NT2/D1 (cell line): ENCODE measurements around the gene RELT.

Experiments used
- DNase-seq: peaks from one replicate; pipeline ENCODE4 v3.0.0-alpha.2; 2011; ENCODE audit warnings: low read depth, low spot score
- H3K27me3 ChIP-seq: 2 replicates; pipeline ENCODE4 v1.6.0; 2011; ENCODE audit warnings: mild to moderate bottlenecking; ENCODE audit not compliant: insufficient read length, insufficient read depth
- H3K36me3 ChIP-seq: 2 replicates; pipeline ENCODE4 v1.6.1; 2011; ENCODE audit warnings: mild to moderate bottlenecking, low read length, mixed read lengths; ENCODE audit not compliant: insufficient read depth, insufficient read length
- H3K4me1 ChIP-seq: 2 replicates; pipeline ENCODE4 v1.5.1; 2011; ENCODE audit not compliant: insufficient read depth, insufficient read length
- H3K4me3 ChIP-seq: 2 replicates; pipeline ENCODE4 v1.5.1; 2011; ENCODE audit warnings: low read depth; ENCODE audit not compliant: insufficient read length
- H3K9ac ChIP-seq: 2 replicates; pipeline ENCODE4 v1.6.0; 2011; ENCODE audit warnings: low read depth; ENCODE audit not compliant: insufficient read length
- H3K9me3 ChIP-seq: 2 replicates; pipeline ENCODE4 v1.5.1; 2011; ENCODE audit warnings: mild to moderate bottlenecking, low read length; ENCODE audit not compliant: insufficient read depth
- SUZ12 ChIP-seq: IDR thresholded peaks from 2 replicates; pipeline ENCODE4 v1.6.1; 2011; ENCODE audit not compliant: insufficient read length, insufficient read depth; ENCODE audit errors: extremely low read depth
- YY1 ChIP-seq: IDR thresholded peaks from 2 replicates; pipeline ENCODE4 v1.6.1; 2011; ENCODE audit not compliant: insufficient read length, insufficient read depth
- ZNF274 ChIP-seq: IDR thresholded peaks from 2 replicates; pipeline ENCODE4 v1.6.1; 2011; ENCODE audit warnings: mild to moderate bottlenecking, low read depth, low read length

The RELT gene

GRCh38 chr11:73422886-73423285, 46.7 kb downstream of the RELT start:
- Histone ChIP-seq H3K27me3 (no peaks in the 10 kb centered on the region), H3K9ac (no peak overlapping the region), H3K4me3 (no peak overlapping the region), H3K36me3 (peaks cover 11% of the 10 kb centered on the region), H3K4me1 (no peaks in the 10 kb centered on the region), H3K9me3 (no peaks in the 10 kb centered on the region)
- no peak for DNase-seq
- TF ChIP-seq ZNF274, result no peak
- TF ChIP-seq YY1, result no peak
- no peak for TF ChIP-seq SUZ12

GRCh38 chr11:73423506-73423905, 47.3 kb downstream of the RELT start:
- no peak overlapping the region for H3K4me3 ChIP-seq
- DNase-seq, result no peak
- H3K4me1 ChIP-seq, result no peaks in the 10 kb centered on the region
- no peak overlapping the region for H3K9ac ChIP-seq
- TF ChIP-seq ZNF274 (no peak), SUZ12 (no peak), YY1 (no peak)
- H3K36me3 ChIP-seq, result peaks cover 7% of the 10 kb centered on the region
- H3K9me3 ChIP-seq, result no peaks in the 10 kb centered on the region
- H3K27me3 ChIP-seq, result no peaks in the 10 kb centered on the region

GRCh38 chr11:73425108-73425507, 48.9 kb downstream of the RELT start:
- TF ChIP-seq ZNF274, result no peak
- no peak for TF ChIP-seq YY1
- no peak for TF ChIP-seq SUZ12
- no peaks in the 10 kb centered on the region for H3K27me3 ChIP-seq
- H3K36me3 ChIP-seq, result no peaks in the 10 kb centered on the region
- H3K4me3 ChIP-seq, result no peak overlapping the region
- no peaks in the 10 kb centered on the region for H3K9me3 ChIP-seq
- DNase-seq, result no peak
- H3K4me1 ChIP-seq, result no peaks in the 10 kb centered on the region
- H3K9ac ChIP-seq, result no peak overlapping the region

- no peak for TF ChIP-seq SUZ12
- TF ChIP-seq YY1, result no peak
- TF ChIP-seq ZNF274, result no peak
These were observed 50.1 kb downstream of the RELT start for GRCh38 chr11:73426219-73426850.

DNA sequence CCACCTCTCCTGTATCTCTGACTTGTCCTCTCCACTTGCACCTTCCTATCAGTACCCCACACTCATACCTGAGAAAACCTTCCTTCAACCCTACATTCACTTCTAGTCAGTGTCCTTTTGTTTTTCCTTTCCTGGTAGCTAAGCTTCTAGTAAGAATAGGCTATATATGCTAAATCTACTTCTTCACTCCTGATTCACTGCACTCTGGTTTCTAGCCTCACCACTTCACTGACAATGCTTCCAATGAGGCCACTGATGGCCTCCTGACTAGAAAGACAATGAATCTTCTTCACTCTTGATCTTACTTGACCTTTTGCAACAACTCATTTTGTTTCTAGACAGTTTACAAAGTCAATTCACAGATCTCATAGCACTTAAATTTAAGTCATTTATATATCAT, 52.0 kb downstream of the RELT start:
- H3K9ac ChIP-seq, result no peak overlapping the region
- H3K27me3 ChIP-seq, result no peaks in the 10 kb centered on the region
- DNase-seq, result no peak
- H3K4me3 ChIP-seq, result no peak overlapping the region
- no peaks in the 10 kb centered on the region for H3K4me1 ChIP-seq
- TF ChIP-seq SUZ12, result no peak
- no peak for TF ChIP-seq YY1
- TF ChIP-seq ZNF274, result no peak
- no peaks in the 10 kb centered on the region for H3K36me3 ChIP-seq
- no peaks in the 10 kb centered on the region for H3K9me3 ChIP-seq

More at GRCh38 chr11:73426219-73426850, 50.1 kb downstream of the RELT start:
- H3K4me3 ChIP-seq, result no peak overlapping the region
- H3K9me3 ChIP-seq, result no peaks in the 10 kb centered on the region
- H3K4me1 ChIP-seq, result no peaks in the 10 kb centered on the region
- H3K36me3 ChIP-seq, result no peaks in the 10 kb centered on the region
- no peak for DNase-seq
- no peaks in the 10 kb centered on the region for H3K27me3 ChIP-seq
- H3K9ac ChIP-seq, result no peak overlapping the region

DNA sequence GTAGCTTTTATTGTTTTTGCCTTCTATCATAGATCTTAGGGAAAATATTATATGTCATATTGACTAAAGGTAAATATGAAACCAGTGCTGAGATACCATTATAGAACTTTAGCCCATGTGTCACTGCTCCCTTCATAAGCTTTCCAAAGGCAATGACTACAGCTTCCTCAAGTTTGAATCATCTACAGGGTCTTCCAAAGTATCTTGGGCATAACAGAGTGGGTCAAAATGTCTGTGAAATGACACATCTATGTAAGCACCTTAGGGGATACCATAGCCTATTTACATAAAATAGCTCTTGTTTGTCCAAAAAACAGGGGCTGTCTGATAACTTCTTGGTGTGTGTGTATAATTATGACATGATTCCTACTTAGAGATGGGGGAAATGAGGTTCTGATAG, 52.5 kb downstream of the RELT start:
- no peak for TF ChIP-seq YY1
- no peak for TF ChIP-seq ZNF274
- no peak for TF ChIP-seq SUZ12
- H3K4me1 ChIP-seq, result no peaks in the 10 kb centered on the region

GRCh38 chr11:73429121-73429750, 53.0 kb downstream of the RELT start:
- Histone ChIP-seq H3K4me3 (no peak overlapping the region), H3K4me1 (no peaks in the 10 kb centered on the region), H3K9me3 (no peaks in the 10 kb centered on the region), H3K9ac (no peak overlapping the region), H3K36me3 (no peaks in the 10 kb centered on the region), H3K27me3 (no peaks in the 10 kb centered on the region)
- DNase-seq, result no peak
- TF ChIP-seq ZNF274, result no peak
- TF ChIP-seq YY1, result no peak
- TF ChIP-seq SUZ12, result no peak

More for the DNA sequence above, 52.5 kb downstream of the RELT start:
- H3K4me3 ChIP-seq, result no peak overlapping the region
- H3K36me3 ChIP-seq, result no peaks in the 10 kb centered on the region
- no peak for DNase-seq
- H3K27me3 ChIP-seq, result no peaks in the 10 kb centered on the region
- no peak overlapping the region for H3K9ac ChIP-seq
- no peaks in the 10 kb centered on the region for H3K9me3 ChIP-seq
